ENCODE data around the gene RAB11A.
A peak's percentile ranks its signal among the peaks of the same experiment; 100 is the strongest.

Gene RAB11A

GRCh38 chr15:65869126-65869953 lies at the start of gene RAB11A:
TSS of gene RAB11A (plus strand) at chr15:65869491. CDS start at chr15:65869586, 95 bp downstream.
- DNase-seq, result peak; percentile 92 to 98 (median 95)

- no peak for DNase-seq
Observed at GRCh38 chr15:65819563-65819960, 49.7 kb upstream of the RAB11A start.

GRCh38 chr15:65821070-65821469 lies 48.2 kb upstream of the RAB11A start:
- DNase-seq, result no peak

- DNase-seq, result no peak
Observed at GRCh38 chr15:65822316-65822715, 47.0 kb upstream of the RAB11A start.

GRCh38 chr15:65824031-65824743 lies 45.1 kb upstream of the RAB11A start:
- DNase-seq, result no peak

GRCh38 chr15:65824941-65825544 lies 44.2 kb upstream of the RAB11A start:
- no peak for DNase-seq

GRCh38 chr15:65827065-65827464 lies 42.2 kb upstream of the RAB11A start:
- DNase-seq, result peak in 1 of 4 experiments; percentile 8

GRCh38 chr15:65828585-65828984 lies 40.7 kb upstream of the RAB11A start:
- DNase-seq, result no peak

- no peak for DNase-seq
Observed at GRCh38 chr15:65829130-65829764, 40.0 kb upstream of the RAB11A start.

GRCh38 chr15:65832549-65833364 lies 36.5 kb upstream of the RAB11A start:
- peak in 1 of 4 experiments; percentile 28 for DNase-seq

- DNase-seq, result peak in 1 of 4 experiments; percentile 14
Observed at GRCh38 chr15:65833501-65834205, 35.6 kb upstream of the RAB11A start.

GRCh38 chr15:65834603-65835282 lies 34.5 kb upstream of the RAB11A start:
- no peak for DNase-seq

- no peak for DNase-seq
Observed at GRCh38 chr15:65835447-65835846, 33.8 kb upstream of the RAB11A start.

GRCh38 chr15:65836665-65837064 lies 32.6 kb upstream of the RAB11A start:
- DNase-seq, result no peak

GRCh38 chr15:65837301-65838294 lies 31.7 kb upstream of the RAB11A start:
- DNase-seq, result no peak

- no peak for DNase-seq
Observed at GRCh38 chr15:65839354-65839901, 29.9 kb upstream of the RAB11A start.

GRCh38 chr15:65839985-65840384 lies 29.3 kb upstream of the RAB11A start:
- DNase-seq, result no peak

- DNase-seq, result no peak
Observed at GRCh38 chr15:65841121-65841930, 28.0 kb upstream of the RAB11A start.
